Body of pancreas (tissue), 4 donors: ENCODE measurements around the gene ANKH. TPM values are rescaled to one million over a fixed set of nuclear protein-coding genes. Genes with fewer than 3 reads are reported as not detected.

Experiments
- ATAC-seq: fragments of 150-250 bp; one replicate; pipeline ENCODE4 v1.9.1; 2016
- DNase-seq, 4 donors: peaks; one replicate each; pipeline ENCODE4 v3.0.0-alpha.2; 2019
- H3K27ac ChIP-seq, 4 donors: fragments of 200-600 bp; sonication (generic); 1 replicate in 3 of 4; 2 replicates in 1 of 4; pipeline versions ENCODE4 v1.5.1 to v1.6.1; 2016 to 2019; ENCODE audit warnings: mild to moderate bottlenecking in 1 of 4, mixed read lengths in 1 of 4, moderate library complexity in 1 of 4
- H3K27me3 ChIP-seq, 2 donors: fragments of 200-600 bp; sonication (generic); one replicate each; pipeline ENCODE4 v1.6.0; 2016; ENCODE audit warnings: mild to moderate bottlenecking in 1 of 2
- H3K36me3 ChIP-seq, 2 donors: fragments of 200-600 bp; sonication (generic); replicated peaks in 1 of 2; 2 replicates each; pipeline ENCODE4 v1.5.1; 2016; ENCODE audit warnings: low read depth in 2 of 2; ENCODE audit not compliant: insufficient read depth in 1 of 2
- H3K4me1 ChIP-seq: fragments of 200-600 bp; sonication (generic); one replicate; pipeline ENCODE4 v1.6.0; 2016
- H3K4me3 ChIP-seq, 2 donors: fragments of 200-600 bp; sonication (generic); 1 replicate in 1 of 2; 2 replicates in 1 of 2; pipeline ENCODE4 v1.5.1; 2016 to 2019
- H3K9me3 ChIP-seq, 3 donors: fragments of 200-600 bp; sonication (generic); 1 replicate in 2 of 3; 2 replicates in 1 of 3; pipeline ENCODE4 v1.5.1; 2016
- CTCF ChIP-seq, 7 experiments: fragments of 450-650 bp in 4 of 7; fragments of 200-600 bp in 3 of 7; sonication (generic) in 3 of 7; IDR thresholded peaks; one replicate each; pipeline ENCODE4 v1.5.1; 2016 to 2019; ENCODE audit warnings: antibody characterized with exemption in 7 of 7
- POLR2A ChIP-seq, 3 donors: fragments of 450-650 bp; IDR thresholded peaks; one replicate each; pipeline ENCODE4 v1.6.1; 2016; ENCODE audit warnings: antibody characterized with exemption in 3 of 3, mild to moderate bottlenecking in 2 of 3
- WGBS, 2 donors: methylation state at CpG; one replicate each; pipeline ENCODE4 v1.1.5; 2017; 5-methylcytosine and 5-hydroxymethylcytosine counted together
- intact Hi-C: fragments of 100-400 bp; cut with DNase I; formaldehyde crosslinking; loops from one replicate; pipeline ENCODE4 v1.15.1; 2023
- total RNA-seq, 2 donors: library from RNA; depleted of rRNA; stranded (reverse); fragments of >200 nt; gene quantifications; one replicate each; pipeline ENCODE4 v1.1.0, GENCODE V29; 2016

ANKH gene
- total RNA-seq, 2 donors from 2014 or later = 19.1 to 20.5 TPM

- WGBS, 2 donors = 32 to 44% methylated on average over 7 of the region's 7 CpGs
- no peaks in the 10 kb centered on the region for H3K4me1 ChIP-seq
- intact Hi-C loops = no loop called here
- H3K36me3 ChIP-seq = no peaks in the 10 kb centered on the region
- H3K27me3 ChIP-seq = no peaks in the 10 kb centered on the region
- H3K4me3 ChIP-seq = no peak overlapping the region
- TF ChIP-seq CTCF (IDR thresholded peaks at IDR 0.05) (no peak), POLR2A (IDR thresholded peaks at IDR 0.05) (no peak)
- DNase-seq (peak in 1 of 4 donors; percentile 15), ATAC-seq (peak; percentile 12)
- no peaks in the 10 kb centered on the region for H3K9me3 ChIP-seq
- no peak overlapping the region for H3K27ac ChIP-seq
Observed at GRCh38 chr5:14901462-14902051, 30.0 kb upstream of the ANKH start.

GRCh38 chr5:14900693-14901461 lies 29.3 kb upstream of the ANKH start:
- no peaks in the 10 kb centered on the region for H3K9me3 ChIP-seq
- H3K27ac ChIP-seq = no peak overlapping the region
- H3K27me3 ChIP-seq = no peaks in the 10 kb centered on the region
- no peak overlapping the region for H3K4me3 ChIP-seq
- TF ChIP-seq POLR2A (IDR thresholded peaks at IDR 0.05) (no peak), CTCF (IDR thresholded peaks at IDR 0.05) (no peak)
- ATAC-seq = peak; percentile 48
- H3K4me1 ChIP-seq = no peaks in the 10 kb centered on the region
- H3K36me3 ChIP-seq = no peaks in the 10 kb centered on the region
- intact Hi-C loops = no loop called here
- DNase-seq = peak in 2 of 4 donors; percentile 20 to 52
- WGBS, 2 donors = 62 to 65% methylated on average over 7 to 9 of the region's 9 CpGs

- H3K27me3 ChIP-seq = no peaks in the 10 kb centered on the region
- no peak for TF ChIP-seq CTCF (IDR thresholded peaks at IDR 0.05)
- no peak for TF ChIP-seq POLR2A (IDR thresholded peaks at IDR 0.05)
- no peak for ATAC-seq
- 72 to 77% methylated on average over 7 of the region's 7 CpGs for WGBS, 2 donors
- H3K4me1 ChIP-seq = no peaks in the 10 kb centered on the region
- no peak overlapping the region for H3K27ac ChIP-seq
- intact Hi-C loops = no loop called here
- DNase-seq = no peak
- no peaks in the 10 kb centered on the region for H3K9me3 ChIP-seq
- no peaks in the 10 kb centered on the region for H3K36me3 ChIP-seq
- no peak overlapping the region for H3K4me3 ChIP-seq
Observed at GRCh38 chr5:14896131-14896530, 24.6 kb upstream of the ANKH start.

- 78 to 80% methylated on average over 6 of the region's 6 CpGs for WGBS, 2 donors
- no peak overlapping the region for H3K4me3 ChIP-seq
- H3K27me3 ChIP-seq = no peaks in the 10 kb centered on the region
- DNase-seq = no peak
- H3K4me1 ChIP-seq = no peaks in the 10 kb centered on the region
- H3K27ac ChIP-seq = no peak overlapping the region
- ATAC-seq = no peak
- no peaks in the 10 kb centered on the region for H3K9me3 ChIP-seq
- H3K36me3 ChIP-seq = no peaks in the 10 kb centered on the region
- TF ChIP-seq CTCF (IDR thresholded peaks at IDR 0.05) (no peak), POLR2A (IDR thresholded peaks at IDR 0.05) (no peak)
- intact Hi-C loops = no loop called here
Observed at GRCh38 chr5:14895301-14895700, 23.7 kb upstream of the ANKH start.
